ENCODE results near the gene CBR1. TPM values are rescaled to one million over a fixed set of nuclear protein-coding genes. Genes with fewer than 3 reads are reported as not detected.

The CBR1 gene
- polyA plus RNA-seq, 3 donors = 36.9 to 114 (median 100) TPM

DNA sequence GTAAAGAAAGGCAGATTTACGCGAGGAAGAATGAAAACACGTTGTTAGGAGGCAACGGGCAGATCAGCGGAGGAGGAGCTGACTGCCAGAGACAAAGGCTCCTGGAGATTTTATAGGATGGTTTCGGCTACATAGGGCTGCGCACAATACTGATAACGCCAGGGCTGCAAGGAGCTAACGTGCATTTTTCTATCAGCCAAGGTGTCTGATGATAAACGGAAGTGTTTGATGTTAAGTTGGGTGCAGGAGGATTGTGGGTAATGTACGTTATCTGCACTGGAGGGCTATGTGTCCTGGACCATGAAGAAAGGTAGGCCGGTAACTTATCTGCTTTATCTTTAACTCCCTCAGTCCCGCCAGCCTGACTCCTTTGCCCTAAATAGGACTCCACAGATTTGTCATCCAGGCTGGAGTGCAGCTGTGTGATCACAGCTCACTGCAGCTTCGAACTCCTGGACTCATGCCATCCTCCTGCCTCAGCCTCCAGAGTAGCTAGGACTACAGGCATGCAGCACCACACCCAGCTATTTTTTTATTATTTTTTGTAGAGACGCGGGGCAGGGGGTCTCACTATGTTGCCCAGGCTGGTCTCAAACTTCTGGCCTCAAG is 39.1 kb upstream of the CBR1 start:
- Histone ChIP-seq H3K9me3 (replicated peaks in 1 of 2; ENCODE audit: control insufficient read depth in 1 of 2, insufficient read depth in 1 of 2, low read length in 2 of 2) (no peaks in the 10 kb centered on the region), H3K79me2 (ENCODE audit: insufficient read depth, low read length) (no peaks in the 10 kb centered on the region), H3K36me3 (replicated peaks in 1 of 2; ENCODE audit: control insufficient read depth in 1 of 2, insufficient read depth in 2 of 2, low read length in 2 of 2) (peaks cover 9 to 18% of the 10 kb centered on the region in 2 donors), H4K20me1 (ENCODE audit: insufficient read depth, low read length) (no peaks in the 10 kb centered on the region), H3K9ac (ENCODE audit: insufficient read depth, low read length, poor library complexity, severe bottlenecking) (no peak overlapping the region), H3K4me2 (replicated peaks; ENCODE audit: extremely low read depth, low read length, poor library complexity, severe bottlenecking) (no peak overlapping the region), H3K4me1 (ENCODE audit: control insufficient read depth in 1 of 2, insufficient read depth in 2 of 2, low read length in 2 of 2) (no peaks in the 10 kb centered on the region), H2AFZ (ENCODE audit: insufficient read depth, low read depth, low read length, poor library complexity, severe bottlenecking) (no peak overlapping the region), H3K27ac (ENCODE audit: low read depth in 1 of 2, low read length in 2 of 2) (no peak overlapping the region), H3K4me3 (replicated peaks in 1 of 3; ENCODE audit: low read depth in 2 of 3, low read length in 3 of 3) (no peak overlapping the region), H3K27me3 (ENCODE audit: control insufficient read depth in 2 of 2, insufficient read depth in 2 of 2, low read length in 2 of 2) (no peaks in the 10 kb centered on the region)
- WGBS (ENCODE audit: insufficient coverage) = 92% methylated on average over 10 of the region's 16 CpGs
- Mint-ChIP-seq H3K4me3 (no peak overlapping the region), H3K27ac (no peak overlapping the region), H3K9me3 (peaks cover 0 to 3% (median 0%) of the 10 kb centered on the region in 7 donors), H3K36me3 (peaks cover 17 to 19% of the 10 kb centered on the region in 2 donors), H3K27me3 (ENCODE audit: low read depth in 3 of 3) (peaks cover 0 to 7% (median 7%) of the 10 kb centered on the region in 3 donors), H3K4me1 (peaks cover 5% of the 10 kb centered on the region)
- DNase-seq = no peak
- TF ChIP-seq, protein P1, sequence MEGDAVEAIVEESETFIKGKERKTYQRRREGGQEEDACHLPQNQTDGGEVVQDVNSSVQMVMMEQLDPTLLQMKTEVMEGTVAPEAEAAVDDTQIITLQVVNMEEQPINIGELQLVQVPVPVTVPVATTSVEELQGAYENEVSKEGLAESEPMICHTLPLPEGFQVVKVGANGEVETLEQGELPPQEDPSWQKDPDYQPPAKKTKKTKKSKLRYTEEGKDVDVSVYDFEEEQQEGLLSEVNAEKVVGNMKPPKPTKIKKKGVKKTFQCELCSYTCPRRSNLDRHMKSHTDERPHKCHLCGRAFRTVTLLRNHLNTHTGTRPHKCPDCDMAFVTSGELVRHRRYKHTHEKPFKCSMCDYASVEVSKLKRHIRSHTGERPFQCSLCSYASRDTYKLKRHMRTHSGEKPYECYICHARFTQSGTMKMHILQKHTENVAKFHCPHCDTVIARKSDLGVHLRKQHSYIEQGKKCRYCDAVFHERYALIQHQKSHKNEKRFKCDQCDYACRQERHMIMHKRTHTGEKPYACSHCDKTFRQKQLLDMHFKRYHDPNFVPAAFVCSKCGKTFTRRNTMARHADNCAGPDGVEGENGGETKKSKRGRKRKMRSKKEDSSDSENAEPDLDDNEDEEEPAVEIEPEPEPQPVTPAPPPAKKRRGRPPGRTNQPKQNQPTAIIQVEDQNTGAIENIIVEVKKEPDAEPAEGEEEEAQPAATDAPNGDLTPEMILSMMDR (IDR thresholded peaks at IDR 0.05) = no peak
- intact Hi-C loops (cut with micrococcal nuclease) = no loop called here

DNA sequence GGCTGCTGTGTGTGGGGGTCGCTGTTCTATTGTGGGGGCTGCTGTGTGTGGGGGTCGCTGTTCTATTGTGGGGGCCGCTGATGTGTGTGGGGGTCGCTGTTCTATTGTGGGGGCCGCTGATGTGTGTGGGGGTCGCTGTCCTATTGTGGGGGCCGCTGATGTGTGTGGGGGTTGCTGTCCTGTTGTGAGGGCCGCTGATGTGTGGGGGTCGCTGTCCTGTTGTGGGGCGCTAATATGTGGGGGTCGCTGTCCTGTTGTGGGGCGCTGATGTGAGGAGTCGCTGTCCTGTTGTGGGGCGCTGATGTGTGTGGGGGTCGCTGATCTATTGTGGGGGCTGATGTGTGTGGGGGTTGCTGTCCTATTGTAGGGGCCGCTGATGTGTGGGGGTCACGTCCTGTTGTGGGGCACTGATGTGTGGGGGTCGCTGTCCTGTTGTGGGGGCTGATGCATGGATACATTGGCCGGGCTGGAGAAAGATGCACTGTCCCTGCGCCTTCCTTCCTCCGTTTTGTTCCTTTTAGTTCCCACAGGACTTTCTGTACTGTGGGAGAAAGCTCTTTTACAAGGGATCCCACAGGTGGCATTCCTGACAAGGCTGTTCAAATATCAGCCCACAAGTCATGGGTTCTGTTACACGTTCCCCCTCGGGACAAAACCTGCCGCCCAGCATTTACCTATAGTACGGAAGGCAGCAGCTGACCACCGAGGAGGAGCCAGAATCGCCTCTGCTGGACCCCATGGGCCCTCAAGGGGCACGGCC is 37.0 kb upstream of the CBR1 start:
- H3K4me2 ChIP-seq (replicated peaks; ENCODE audit: extremely low read depth, low read length, poor library complexity, severe bottlenecking) = no peak overlapping the region
- no peak overlapping the region for H3K4me3 ChIP-seq (replicated peaks in 1 of 3; ENCODE audit: low read depth in 2 of 3, low read length in 3 of 3)
- TF ChIP-seq, protein P1 (IDR thresholded peaks at IDR 0.05) = no peak
- intact Hi-C loops (cut with micrococcal nuclease) = no loop called here
- H2AFZ ChIP-seq (ENCODE audit: insufficient read depth, low read depth, low read length, poor library complexity, severe bottlenecking) = no peak overlapping the region
- no peaks in the 10 kb centered on the region for H4K20me1 ChIP-seq (ENCODE audit: insufficient read depth, low read length)
- Mint-ChIP-seq H3K4me3 (no peak overlapping the region), H3K27me3 (ENCODE audit: low read depth in 3 of 3) (peaks cover 0 to 7% (median under 1%) of the 10 kb centered on the region in 3 donors), H3K27ac (peak overlapping the region in 1 of 7 donors; percentile 71), H3K36me3 (peaks cover 32 to 35% of the 10 kb centered on the region in 2 donors), H3K4me1 (peaks cover 5% of the 10 kb centered on the region), H3K9me3 (peaks cover 0 to 3% (median 0%) of the 10 kb centered on the region in 7 donors)
- H3K79me2 ChIP-seq (ENCODE audit: insufficient read depth, low read length) = no peaks in the 10 kb centered on the region
- 96% methylated on average over 24 of the region's 28 CpGs for WGBS (ENCODE audit: insufficient coverage)
- H3K27ac ChIP-seq (ENCODE audit: low read depth in 1 of 2, low read length in 2 of 2) = no peak overlapping the region
- peaks cover 20 to 36% of the 10 kb centered on the region in 2 donors for H3K36me3 ChIP-seq (replicated peaks in 1 of 2; ENCODE audit: control insufficient read depth in 1 of 2, insufficient read depth in 2 of 2, low read length in 2 of 2)
- H3K9me3 ChIP-seq (replicated peaks in 1 of 2; ENCODE audit: control insufficient read depth in 1 of 2, insufficient read depth in 1 of 2, low read length in 2 of 2) = no peaks in the 10 kb centered on the region
- no peaks in the 10 kb centered on the region for H3K27me3 ChIP-seq (ENCODE audit: control insufficient read depth in 2 of 2, insufficient read depth in 2 of 2, low read length in 2 of 2)
- H3K9ac ChIP-seq (ENCODE audit: insufficient read depth, low read length, poor library complexity, severe bottlenecking) = no peak overlapping the region
- DNase-seq = no peak
- H3K4me1 ChIP-seq (ENCODE audit: control insufficient read depth in 1 of 2, insufficient read depth in 2 of 2, low read length in 2 of 2) = no peaks in the 10 kb centered on the region
